K562 (cell line): Measurements from ENCODE around the gene EPHA4.

ENCODE experiments used
- DNMT1 ChIP-seq: fragments of 450-650 bp; IDR thresholded peaks from 2 replicates; pipeline ENCODE4 v1.6.1; 2016; ENCODE audit warnings: antibody characterized with exemption, mild to moderate bottlenecking
- EGR1 ChIP-seq: fragments of 450-650 bp; conservative IDR thresholded peaks from 2 replicates; pipeline ENCODE4 v1.6.1; 2017; ENCODE audit warnings: mild to moderate bottlenecking
- EP300 ChIP-seq: IDR thresholded peaks from 2 replicates; pipeline ENCODE4 v1.6.1; 2012; ENCODE audit warnings: low read length, improper control_type of control experiment
- GATA2 ChIP-seq: sonication (generic); formaldehyde crosslinking; IDR thresholded peaks from 2 replicates; pipeline ENCODE4 v1.4.0; 2020; ENCODE audit warnings: mild to moderate bottlenecking, missing genetic modification reagents
- PHF8 ChIP-seq: fragments of 200-600 bp; sonication (generic); IDR thresholded peaks from 2 replicates; pipeline ENCODE4 v1.6.1; 2012; ENCODE audit warnings: mixed run types, mild to moderate bottlenecking, inconsistent platforms, low read length, moderate library complexity, borderline replicate concordance
- SMC3 ChIP-seq: conservative IDR thresholded peaks from 2 replicates; pipeline ENCODE4 v1.6.1; 2011; ENCODE audit warnings: low read depth, low read length, improper control_type of control experiment; ENCODE audit not compliant: insufficient read depth
- TOE1 ChIP-seq, 2 experiments: fragments of 450-650 bp in 1 of 2; sonication (generic) in 1 of 2; formaldehyde crosslinking in 1 of 2; IDR thresholded peaks; 2 replicates each; pipeline versions ENCODE4 v1.7.1 to v1.8.0; 2016 to 2022; ENCODE audit warnings: borderline replicate concordance in 2 of 2, mild to moderate bottlenecking in 2 of 2, antibody characterized with exemption in 1 of 2, inconsistent platforms in 1 of 2, low read depth in 1 of 2, missing genetic modification reagents in 1 of 2, moderate library complexity in 1 of 2
- ZBTB49 ChIP-seq: sonication (generic); formaldehyde crosslinking; IDR thresholded peaks from 2 replicates; pipeline ENCODE4 v1.8.0; 2022; ENCODE audit warnings: missing genetic modification reagents, mild to moderate bottlenecking, borderline replicate concordance
- ZSCAN32 ChIP-seq: fragments of 450-650 bp; formaldehyde crosslinking; IDR thresholded peaks from 2 replicates; pipeline ENCODE4 v1.4.0; 2020; ENCODE audit warnings: mild to moderate bottlenecking, moderate library complexity
- TF ChIP-seq, protein P1 (sequence below), 3 experiments: IDR thresholded peaks in 2 of 3; conservative IDR thresholded peaks in 1 of 3; 2 replicates each; pipeline ENCODE4 v1.5.1; 2011 to 2012; ENCODE audit warnings: low read length in 3 of 3, mild to moderate bottlenecking in 3 of 3, control low read depth in 2 of 3, improper control_type of control experiment in 1 of 3, inconsistent platforms in 1 of 3, low read depth in 1 of 3, mixed read lengths in 1 of 3, moderate library complexity in 1 of 3; ENCODE audit not compliant: insufficient read depth in 2 of 3
- TF ChIP-seq, protein P2 (sequence below): sonication (generic); formaldehyde crosslinking; IDR thresholded peaks from 2 replicates; pipeline ENCODE4 v1.8.0; 2022; ENCODE audit warnings: mild to moderate bottlenecking, missing genetic modification reagents

DNA sequence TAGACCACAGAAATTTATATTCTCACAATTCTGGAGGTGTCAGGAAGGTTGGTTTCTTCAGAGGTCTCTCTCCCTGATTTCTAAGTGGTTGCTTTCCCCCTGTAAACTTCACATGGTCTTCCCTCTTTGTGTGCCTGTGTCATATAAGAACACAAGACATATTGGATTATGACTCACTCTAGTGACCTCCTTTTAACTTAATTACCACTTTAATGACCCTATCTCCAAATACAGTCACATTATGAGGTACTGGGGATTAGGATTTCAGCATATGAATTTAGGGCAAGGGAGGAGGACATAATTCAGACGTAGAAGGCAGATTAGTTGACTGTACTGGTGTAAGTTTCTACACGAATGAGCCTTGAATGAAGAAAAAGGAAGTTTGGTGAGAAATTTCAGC lies 38.2 kb upstream of the EPHA4 start:
- TF ChIP-seq ZSCAN32 (CRISPR knock-in tag) (no peak), SMC3 (no peak), EP300 (no peak), GATA2 (CRISPR knock-in tag) (no peak), DNMT1 (no peak), TOE1 (IDR thresholded peaks at IDR 0.05; ENCODE audit: borderline replicate concordance) (no peak), TOE1 (CRISPR knock-in tag; IDR thresholded peaks at IDR 0.05; ENCODE audit: borderline replicate concordance, low read depth) (no peak), ZBTB49 (CRISPR knock-in tag) (no peak), PHF8 (no peak), EGR1 (no peak)
- TF ChIP-seq, protein P1, sequence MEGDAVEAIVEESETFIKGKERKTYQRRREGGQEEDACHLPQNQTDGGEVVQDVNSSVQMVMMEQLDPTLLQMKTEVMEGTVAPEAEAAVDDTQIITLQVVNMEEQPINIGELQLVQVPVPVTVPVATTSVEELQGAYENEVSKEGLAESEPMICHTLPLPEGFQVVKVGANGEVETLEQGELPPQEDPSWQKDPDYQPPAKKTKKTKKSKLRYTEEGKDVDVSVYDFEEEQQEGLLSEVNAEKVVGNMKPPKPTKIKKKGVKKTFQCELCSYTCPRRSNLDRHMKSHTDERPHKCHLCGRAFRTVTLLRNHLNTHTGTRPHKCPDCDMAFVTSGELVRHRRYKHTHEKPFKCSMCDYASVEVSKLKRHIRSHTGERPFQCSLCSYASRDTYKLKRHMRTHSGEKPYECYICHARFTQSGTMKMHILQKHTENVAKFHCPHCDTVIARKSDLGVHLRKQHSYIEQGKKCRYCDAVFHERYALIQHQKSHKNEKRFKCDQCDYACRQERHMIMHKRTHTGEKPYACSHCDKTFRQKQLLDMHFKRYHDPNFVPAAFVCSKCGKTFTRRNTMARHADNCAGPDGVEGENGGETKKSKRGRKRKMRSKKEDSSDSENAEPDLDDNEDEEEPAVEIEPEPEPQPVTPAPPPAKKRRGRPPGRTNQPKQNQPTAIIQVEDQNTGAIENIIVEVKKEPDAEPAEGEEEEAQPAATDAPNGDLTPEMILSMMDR (IDR thresholded peaks at IDR 0.05 in 2 of 3, conservative IDR thresholded peaks at IDR 0.05 in 1 of 3; ENCODE audit: insufficient read depth in 2 of 3, low read depth in 1 of 3, low read length in 3 of 3), result no peak
- TF ChIP-seq, protein P2, sequence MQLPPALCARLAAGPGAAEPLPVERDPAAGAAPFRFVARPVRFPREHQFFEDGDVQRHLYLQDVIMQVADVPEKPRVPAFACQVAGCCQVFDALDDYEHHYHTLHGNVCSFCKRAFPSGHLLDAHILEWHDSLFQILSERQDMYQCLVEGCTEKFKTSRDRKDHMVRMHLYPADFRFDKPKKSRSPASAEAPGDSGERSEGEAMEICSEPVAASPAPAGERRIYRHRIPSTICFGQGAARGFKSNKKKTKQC (CRISPR knock-in tag), result no peak
